Anterior cingulate cortex (tissue), 58 donors: ENCODE data around the gene ALG1.
A peak's percentile ranks its signal among the peaks of the same experiment; 100 is the strongest.
"Not testable (repeated sequence)": the region's sequence is repeated elsewhere in the genome, so short reads cannot be mapped to it uniquely, and the experiment has no call there.

Experiments
- DNase-seq, 58 donors: peaks; one replicate each; lab custom pipeline; 2025; lab: John Stamatoyannopoulos, UW

ALG1 gene

GRCh38 chr16:5096437-5097060 is 24.9 kb downstream of the ALG1 start:
- not testable (repeated sequence) for DNase-seq

GRCh38 chr16:5097061-5097469 is 25.4 kb downstream of the ALG1 start:
- DNase-seq, result peak in 12 of 58 donors; percentile 9 to 51 (median 31)

DNA sequence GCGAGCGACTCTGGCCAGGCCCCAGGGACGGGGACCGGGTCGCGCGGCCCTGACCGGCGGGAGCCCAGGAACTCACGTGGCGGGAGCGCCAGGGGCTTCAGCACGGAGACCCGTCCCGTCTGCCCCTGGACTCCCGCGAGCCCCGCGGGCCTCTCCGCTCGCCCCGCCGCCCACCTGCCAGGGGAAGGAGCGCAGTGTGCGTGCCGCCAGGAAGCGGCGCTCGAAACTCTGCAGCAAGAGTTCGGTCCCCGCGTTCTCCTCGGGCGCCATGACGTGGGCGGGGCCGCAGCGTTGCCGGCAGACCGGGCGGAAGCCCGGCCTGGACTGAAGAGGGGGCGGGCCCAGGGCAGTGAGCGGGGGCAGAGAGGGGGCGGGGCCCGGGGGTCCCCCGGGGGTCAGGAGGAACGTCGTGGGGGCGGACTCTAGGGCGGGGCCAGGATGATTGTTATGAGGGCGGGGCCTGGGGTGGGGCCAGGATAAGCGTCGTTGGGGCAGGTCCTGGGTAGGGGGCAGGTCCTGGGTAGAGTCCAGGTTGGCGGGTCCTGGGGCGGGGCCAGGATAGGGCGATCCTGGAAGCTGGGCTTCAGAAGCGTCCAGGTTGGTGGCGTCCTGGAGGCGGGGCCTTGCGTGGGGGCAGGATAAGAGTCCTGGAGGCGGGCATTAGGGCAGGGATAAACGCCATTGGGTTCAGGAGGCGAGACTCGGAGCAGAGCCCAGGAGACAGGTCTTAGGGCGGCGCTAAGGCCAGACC is 26.0 kb downstream of the ALG1 start, which contains the start of gene EEF2KMT:
Gene EEF2KMT (minus strand): TSS at position 326 of the 751 bp plus-strand sequence. CDS start 56 bp downstream, at position 270.
- peak; percentile 77 to 100 (median 99) for DNase-seq

GRCh38 chr16:5098221-5099159 is 26.8 kb downstream of the ALG1 start:
- peak in 49 of 58 donors; percentile 6 to 82 (median 48) for DNase-seq

GRCh38 chr16:5099174-5099573 is 27.5 kb downstream of the ALG1 start:
- not testable (repeated sequence) for DNase-seq

GRCh38 chr16:5103296-5104032 is 31.8 kb downstream of the ALG1 start:
- DNase-seq, result not testable (repeated sequence)

- DNase-seq, result not testable (repeated sequence)
Measured at GRCh38 chr16:5105039-5105438, 33.4 kb downstream of the ALG1 start.

- DNase-seq, result no peak
Measured at GRCh38 chr16:5108505-5109158, 37.0 kb downstream of the ALG1 start.

DNA sequence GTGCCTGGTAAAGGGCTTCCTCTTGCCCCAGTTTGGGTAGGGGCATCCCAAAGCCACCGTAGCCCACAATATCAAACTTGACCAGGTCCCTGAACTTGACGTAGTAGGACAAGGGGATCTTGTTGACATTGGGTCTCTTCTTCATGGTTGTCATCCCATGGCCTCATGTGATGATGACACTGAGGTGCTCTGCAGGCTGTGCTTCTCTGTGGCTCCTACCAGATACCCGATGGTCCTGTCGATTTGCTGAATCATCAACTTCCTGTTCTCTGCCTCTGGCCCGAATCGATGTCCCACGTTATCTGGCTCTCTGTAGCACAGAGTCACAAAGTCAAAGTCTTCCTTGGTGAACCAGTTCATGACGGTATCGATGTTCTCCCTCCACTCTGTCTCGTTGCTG is 39.3 kb downstream of the ALG1 start:
- DNase-seq, result not testable (repeated sequence)

GRCh38 chr16:5116780-5117295 is 45.2 kb downstream of the ALG1 start:
- DNase-seq, result not testable (repeated sequence)

DNA sequence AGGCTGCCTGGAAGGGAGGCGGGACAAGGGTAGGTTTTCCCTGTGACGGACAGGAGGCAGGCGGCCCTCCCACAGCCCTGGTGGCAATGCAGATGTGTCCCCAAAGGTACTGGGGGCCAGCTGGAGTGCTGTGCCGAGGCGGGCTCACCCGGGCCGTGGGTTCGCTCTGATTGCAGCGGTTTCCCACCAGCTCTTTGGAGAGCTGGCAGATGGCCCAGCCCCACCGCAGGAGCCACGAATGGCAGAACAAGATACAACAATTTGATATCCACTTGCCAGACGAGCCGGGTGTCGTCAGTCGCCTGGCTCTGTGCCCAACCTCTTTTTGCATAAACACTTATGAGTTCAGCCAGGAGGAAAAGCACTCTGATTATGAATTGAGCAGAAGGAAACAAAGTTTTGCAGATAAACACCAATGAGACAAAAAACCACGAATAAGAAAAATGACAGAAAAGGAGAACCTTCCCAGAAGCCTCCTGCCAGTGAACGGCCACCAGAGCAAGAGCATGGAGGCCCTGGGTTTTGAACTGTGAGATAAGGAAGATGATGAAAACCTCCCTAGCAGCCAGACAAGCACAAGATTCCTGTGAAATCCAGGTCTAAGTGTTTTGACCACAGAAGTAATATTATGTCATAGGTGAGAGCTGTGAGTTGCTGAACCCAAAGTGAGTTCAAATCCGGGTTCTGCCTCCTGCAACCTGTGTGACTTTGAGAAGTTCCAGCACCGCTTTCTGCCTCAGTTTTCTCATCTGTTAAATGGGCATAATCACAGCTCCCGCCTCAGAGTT is 45.9 kb downstream of the ALG1 start:
- peak in 27 of 58 donors; percentile 0 to 64 (median 7) for DNase-seq

- not testable (repeated sequence) for DNase-seq
Measured at GRCh38 chr16:5131467-5132004, 59.9 kb downstream of the ALG1 start.

GRCh38 chr16:5132915-5133600 is 61.4 kb downstream of the ALG1 start:
- DNase-seq, result not testable (repeated sequence)

DNA sequence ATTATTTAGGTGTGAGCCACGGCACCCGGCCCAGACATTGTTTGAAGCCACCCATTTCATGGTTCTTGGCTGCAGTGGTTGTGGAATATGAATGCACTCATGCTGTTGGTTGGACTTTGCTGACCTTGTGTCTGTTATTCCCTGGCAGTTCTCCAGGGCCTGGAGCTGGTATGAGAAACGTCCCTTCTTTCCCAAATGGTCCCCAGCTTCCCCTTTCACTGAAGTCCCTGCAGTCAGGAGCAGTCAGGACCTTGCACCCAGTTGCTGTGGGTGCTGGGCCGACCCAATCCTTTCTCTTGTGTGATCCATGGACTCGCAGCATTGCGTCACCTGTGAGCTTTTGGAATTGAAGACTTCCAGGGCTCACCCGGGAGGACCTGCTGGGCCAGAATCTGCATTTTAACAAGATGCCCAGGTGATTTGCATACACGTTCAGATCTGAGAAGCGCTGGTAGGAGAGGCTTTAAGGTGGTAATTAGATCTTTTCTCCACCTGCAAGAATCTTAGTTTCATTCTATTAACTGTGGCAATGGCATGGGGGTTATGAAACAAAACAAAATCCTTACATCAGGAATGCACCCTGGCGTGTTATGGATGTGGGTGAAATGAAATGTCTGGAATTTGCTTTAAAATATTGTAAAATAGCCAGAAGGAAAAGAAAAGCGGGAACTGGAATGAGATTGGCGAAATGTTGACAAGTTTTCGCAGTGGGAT is 63.3 kb downstream of the ALG1 start:
- not testable (repeated sequence) for DNase-seq
